Measurements from ENCODE around the gene RNF214.
A peak's percentile ranks its signal among the peaks of the same experiment; 100 is the strongest.
"Not testable (repeated sequence)": the region's sequence is repeated elsewhere in the genome, so short reads cannot be mapped to it uniquely, and the experiment has no call there.

The RNF214 gene

GRCh38 chr11:117198613-117199012 is 33.9 kb upstream of the RNF214 start:
- DNase-seq, result no peak

GRCh38 chr11:117199053-117199915 is 33.2 kb upstream of the RNF214 start, which contains the start of gene TAGLN:
Gene TAGLN (plus strand): TSS chr11:117199370. CDS start chr11:117203014, 3,644 bp downstream.
- peak; percentile 96 for DNase-seq

GRCh38 chr11:117199916-117200812 is 32.3 kb upstream of the RNF214 start:
- peak; percentile 30 for DNase-seq

GRCh38 chr11:117200813-117201657 is 31.4 kb upstream of the RNF214 start:
- peak; percentile 32 for DNase-seq

GRCh38 chr11:117201658-117202305 is 30.7 kb upstream of the RNF214 start:
- DNase-seq, result no peak

GRCh38 chr11:117202386-117203068 is 29.9 kb upstream of the RNF214 start:
- DNase-seq, result no peak

GRCh38 chr11:117203069-117203407 is 29.4 kb upstream of the RNF214 start:
- DNase-seq, result no peak

GRCh38 chr11:117204283-117205080 is 28.0 kb upstream of the RNF214 start:
- no peak for DNase-seq

GRCh38 chr11:117205211-117205818 is 27.2 kb upstream of the RNF214 start:
- DNase-seq, result no peak

GRCh38 chr11:117206111-117206510 is 26.4 kb upstream of the RNF214 start:
- not testable (repeated sequence) for DNase-seq

GRCh38 chr11:117206859-117207258 is 25.6 kb upstream of the RNF214 start:
- not testable (repeated sequence) for DNase-seq

GRCh38 chr11:117207481-117207880 is 25.0 kb upstream of the RNF214 start:
- not testable (repeated sequence) for DNase-seq

- DNase-seq, result not testable (repeated sequence)
Measured at GRCh38 chr11:117208710-117209109, 23.8 kb upstream of the RNF214 start.

- DNase-seq, result not testable (repeated sequence)
Measured at GRCh38 chr11:117209351-117210125, 22.9 kb upstream of the RNF214 start.

GRCh38 chr11:117210620-117211019 is 21.9 kb upstream of the RNF214 start:
- no peak for DNase-seq

GRCh38 chr11:117212697-117213355 is 19.6 kb upstream of the RNF214 start:
- DNase-seq, result no peak

GRCh38 chr11:117214404-117215110 is 17.9 kb upstream of the RNF214 start:
- no peak for DNase-seq
